GM12874 (cell line): ENCODE results near the gene TFDP1.

Experiments
- TF ChIP-seq, protein P1 (sequence below): IDR thresholded peaks from 2 replicates; pipeline ENCODE4 v1.5.1; 2011; ENCODE audit warnings: low read depth, mild to moderate bottlenecking, control low read depth, low read length, moderate library complexity; ENCODE audit not compliant: insufficient read depth

Gene TFDP1

DNA sequence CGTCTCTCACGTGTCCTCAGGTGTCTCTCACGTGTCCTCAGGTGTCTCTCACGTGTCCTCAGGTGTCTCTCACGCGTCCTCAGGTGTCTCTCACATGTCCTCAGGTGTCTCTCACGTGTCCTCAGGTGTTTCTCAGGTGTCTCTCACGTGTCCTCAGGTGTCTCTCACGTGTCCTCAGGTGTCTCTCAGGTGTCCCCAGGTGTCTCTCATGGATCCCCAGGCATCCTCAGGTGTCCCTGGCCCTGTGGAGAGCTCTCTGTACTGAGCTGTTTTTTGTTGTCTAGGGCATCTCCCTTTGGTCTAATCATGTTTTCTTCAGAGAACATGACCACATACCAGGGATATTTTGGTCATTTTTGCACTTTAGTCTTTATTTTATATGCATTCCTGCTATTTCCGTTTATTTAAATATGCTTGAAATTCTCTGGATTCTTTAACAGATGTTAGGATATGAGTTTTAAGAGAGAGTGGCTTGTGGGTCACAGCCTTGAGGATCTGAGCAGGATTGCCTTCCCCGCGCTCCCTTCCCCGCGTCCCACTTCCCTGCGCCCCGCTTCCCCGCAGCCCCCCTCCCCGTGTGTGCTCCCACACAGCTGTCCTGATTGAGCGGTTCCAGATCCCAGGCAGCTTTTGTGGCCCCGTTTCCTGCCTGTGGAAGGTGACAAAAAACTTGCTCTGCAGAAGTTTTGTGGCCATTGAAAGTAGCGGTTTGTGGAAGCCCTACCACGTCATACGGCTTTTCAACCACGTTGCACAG, 41.6 kb downstream of the TFDP1 start:
- TF ChIP-seq, protein P1, sequence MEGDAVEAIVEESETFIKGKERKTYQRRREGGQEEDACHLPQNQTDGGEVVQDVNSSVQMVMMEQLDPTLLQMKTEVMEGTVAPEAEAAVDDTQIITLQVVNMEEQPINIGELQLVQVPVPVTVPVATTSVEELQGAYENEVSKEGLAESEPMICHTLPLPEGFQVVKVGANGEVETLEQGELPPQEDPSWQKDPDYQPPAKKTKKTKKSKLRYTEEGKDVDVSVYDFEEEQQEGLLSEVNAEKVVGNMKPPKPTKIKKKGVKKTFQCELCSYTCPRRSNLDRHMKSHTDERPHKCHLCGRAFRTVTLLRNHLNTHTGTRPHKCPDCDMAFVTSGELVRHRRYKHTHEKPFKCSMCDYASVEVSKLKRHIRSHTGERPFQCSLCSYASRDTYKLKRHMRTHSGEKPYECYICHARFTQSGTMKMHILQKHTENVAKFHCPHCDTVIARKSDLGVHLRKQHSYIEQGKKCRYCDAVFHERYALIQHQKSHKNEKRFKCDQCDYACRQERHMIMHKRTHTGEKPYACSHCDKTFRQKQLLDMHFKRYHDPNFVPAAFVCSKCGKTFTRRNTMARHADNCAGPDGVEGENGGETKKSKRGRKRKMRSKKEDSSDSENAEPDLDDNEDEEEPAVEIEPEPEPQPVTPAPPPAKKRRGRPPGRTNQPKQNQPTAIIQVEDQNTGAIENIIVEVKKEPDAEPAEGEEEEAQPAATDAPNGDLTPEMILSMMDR, result no peak

DNA sequence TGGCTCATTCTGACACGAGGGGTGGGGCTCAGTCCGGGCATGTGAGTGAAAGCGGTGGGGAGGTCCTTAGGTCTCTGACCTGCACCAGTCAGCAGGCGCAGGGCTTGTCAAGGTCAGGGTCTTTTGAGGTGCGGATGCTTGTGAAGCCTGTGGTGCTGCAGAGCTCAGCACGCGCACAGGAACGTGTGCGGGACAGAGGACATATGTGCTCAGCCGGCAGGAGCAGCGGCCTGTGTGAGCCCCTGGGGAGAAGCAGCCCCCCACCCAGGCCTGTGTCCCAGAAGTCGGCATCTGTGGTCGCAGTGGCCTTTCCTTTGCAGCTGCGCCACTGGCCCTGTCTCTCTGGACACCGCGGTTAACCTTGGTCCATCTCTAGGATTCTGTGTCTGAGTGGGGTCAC, 42.6 kb downstream of the TFDP1 start:
- TF ChIP-seq, protein P1, result no peak

DNA sequence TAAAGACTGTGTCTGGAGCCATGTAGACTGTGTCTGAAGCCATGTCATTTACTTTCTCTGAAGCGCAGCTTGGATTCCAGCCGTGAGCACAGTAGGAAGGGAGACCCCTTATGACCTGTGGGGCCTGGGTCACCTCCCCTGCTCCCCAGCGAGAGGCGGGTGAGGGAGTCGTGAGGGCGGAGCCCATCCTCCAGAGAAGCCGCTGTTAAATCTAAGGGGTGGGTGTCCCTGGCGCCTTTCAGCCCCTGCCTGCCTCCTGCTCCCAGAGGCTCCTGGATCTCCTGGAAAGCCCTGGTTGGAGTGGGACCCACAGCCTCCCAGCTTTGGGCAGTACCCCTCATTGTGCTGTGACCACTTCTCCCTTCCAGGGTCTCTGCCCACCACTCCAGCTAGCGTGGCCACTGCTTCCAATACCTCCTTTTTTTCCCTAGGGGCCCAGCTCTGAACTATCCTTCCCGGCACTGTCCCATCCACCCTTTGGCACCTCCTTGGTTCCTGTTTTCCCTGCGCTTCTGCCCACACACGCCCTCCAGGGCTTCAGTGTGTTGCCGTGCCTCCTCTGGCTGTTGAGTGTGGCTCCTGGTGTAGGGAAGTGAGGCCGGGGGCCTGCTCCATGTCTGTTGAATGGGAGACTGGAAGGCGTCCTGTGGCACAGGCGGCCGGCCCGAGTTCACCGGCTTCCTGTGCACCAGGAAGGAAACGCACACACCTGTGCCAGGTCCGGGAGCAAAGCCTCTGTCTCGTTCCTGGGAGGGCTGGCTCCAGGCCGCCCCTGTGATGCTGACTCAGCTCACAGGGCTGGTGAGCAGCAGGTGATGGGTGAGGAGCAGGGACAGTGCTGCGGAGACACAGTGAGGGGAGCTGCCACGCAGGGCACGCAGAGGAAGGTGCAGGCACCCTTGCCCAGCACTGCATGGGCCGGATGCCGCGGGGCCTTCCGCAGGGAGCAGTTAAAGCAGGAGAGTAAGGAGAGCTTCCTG, 44.0 kb downstream of the TFDP1 start:
- TF ChIP-seq, protein P1, result no peak

DNA sequence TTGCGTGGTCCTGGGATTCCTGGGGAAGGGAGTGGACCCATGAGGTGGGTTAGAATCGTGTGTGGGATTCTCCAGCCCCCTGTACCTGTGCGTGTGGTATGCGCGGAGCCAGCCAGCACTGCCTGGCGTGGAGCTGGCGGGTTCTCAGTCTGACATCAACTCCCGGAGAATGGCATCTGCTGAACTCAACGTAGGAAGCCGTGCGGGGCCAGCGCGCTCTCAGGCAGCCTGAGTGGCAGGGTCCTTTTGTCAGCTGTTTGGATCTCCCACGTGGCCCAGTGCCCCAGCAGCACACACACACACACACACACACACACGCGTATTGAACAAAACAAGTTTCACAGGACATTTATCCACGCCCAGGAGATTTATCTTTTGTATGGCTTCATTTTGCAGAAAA, 45.3 kb downstream of the TFDP1 start:
- TF ChIP-seq, protein P1, result no peak

DNA sequence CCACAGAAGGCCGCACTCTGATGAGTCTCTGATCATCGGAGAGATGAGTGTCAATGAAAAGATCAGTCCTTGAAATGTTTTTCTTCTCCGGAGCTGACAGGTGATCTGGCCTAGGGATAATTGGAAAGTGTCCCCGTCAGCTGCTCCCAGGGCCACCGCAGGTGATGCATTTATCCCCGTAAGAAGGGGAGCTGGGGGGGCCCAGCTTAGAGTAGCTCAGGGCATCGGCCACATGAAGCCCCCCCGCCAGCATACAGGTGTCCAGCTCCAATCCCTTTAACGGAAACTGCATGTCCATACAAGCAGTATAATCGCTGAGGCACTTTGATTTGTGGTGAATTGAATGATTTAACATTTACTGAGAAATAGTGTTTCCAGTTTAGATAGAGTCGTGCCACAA, 45.7 kb downstream of the TFDP1 start:
- TF ChIP-seq, protein P1, result no peak

DNA sequence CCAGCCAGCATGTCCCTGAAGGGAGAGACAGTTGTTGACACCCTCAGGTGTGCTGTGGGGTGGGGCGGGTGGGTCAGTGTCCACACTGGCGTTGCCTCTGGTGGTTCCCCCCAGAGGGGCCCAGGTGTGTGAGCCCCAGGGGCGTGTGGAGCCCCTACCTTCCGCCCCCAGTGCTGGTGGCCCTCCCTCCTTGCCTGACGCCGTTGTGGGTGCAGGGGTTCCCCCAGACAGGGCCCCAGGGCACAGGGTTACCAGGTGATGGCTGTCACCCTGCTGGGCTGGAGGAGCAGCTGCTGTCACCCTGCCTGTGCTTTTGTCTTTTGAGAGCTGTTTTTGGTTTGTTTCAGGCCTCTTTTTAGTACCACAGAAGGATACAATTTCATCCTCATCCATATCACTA, 46.3 kb downstream of the TFDP1 start:
- TF ChIP-seq, protein P1, result no peak

DNA sequence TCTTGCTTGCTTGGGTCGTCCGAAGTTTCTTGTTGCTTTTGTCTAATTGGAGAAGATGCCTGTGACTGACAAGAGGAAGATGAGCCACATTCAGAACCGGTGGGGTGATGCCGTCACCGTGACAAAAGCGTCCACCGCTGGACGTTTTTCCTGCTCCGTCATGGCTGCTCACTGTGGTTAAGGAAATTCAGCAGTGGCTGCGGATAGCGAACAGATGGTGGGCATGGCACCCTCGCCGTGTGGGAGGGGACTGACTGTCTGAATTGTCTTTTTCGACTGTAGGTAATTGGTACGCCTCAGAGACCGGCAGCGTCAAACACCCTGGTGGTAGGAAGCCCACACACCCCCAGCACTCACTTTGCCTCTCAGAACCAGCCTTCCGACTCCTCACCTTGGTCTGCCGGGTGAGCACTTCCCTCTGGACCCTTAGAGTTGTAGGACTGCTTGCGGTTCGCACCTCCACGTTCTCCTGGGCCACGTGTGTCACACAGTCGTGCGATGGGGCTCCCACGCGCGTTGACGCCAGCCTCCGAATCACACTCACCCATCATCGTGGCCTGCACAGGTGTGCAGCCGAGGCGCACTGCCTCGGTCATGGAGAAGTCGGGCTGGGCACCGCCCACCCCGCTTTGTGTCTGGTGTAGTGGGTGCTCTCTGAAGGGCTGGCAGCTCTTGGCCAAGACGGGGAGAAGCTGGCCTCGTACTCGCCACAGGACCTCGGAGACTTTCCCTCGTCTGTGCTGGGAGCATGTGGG, 47.0 kb downstream of the TFDP1 start:
- TF ChIP-seq, protein P1, result no peak
